GM20000 (cell line): ENCODE measurements around the gene SPATS2.
"Not testable (repeated sequence)": the region's sequence is repeated elsewhere in the genome, so short reads cannot be mapped to it uniquely, and the experiment has no call there.

Experiments
- DNase-seq: peaks from one replicate; pipeline ENCODE4 v3.0.0; 2012; ENCODE audit warnings: low spot score
- TF ChIP-seq, protein P1 (sequence below): IDR thresholded peaks from 2 replicates; pipeline ENCODE4 v1.5.1; 2012; ENCODE audit warnings: mild to moderate bottlenecking, control low read depth; ENCODE audit errors: extremely low read depth, missing control alignments

The SPATS2 gene

DNA sequence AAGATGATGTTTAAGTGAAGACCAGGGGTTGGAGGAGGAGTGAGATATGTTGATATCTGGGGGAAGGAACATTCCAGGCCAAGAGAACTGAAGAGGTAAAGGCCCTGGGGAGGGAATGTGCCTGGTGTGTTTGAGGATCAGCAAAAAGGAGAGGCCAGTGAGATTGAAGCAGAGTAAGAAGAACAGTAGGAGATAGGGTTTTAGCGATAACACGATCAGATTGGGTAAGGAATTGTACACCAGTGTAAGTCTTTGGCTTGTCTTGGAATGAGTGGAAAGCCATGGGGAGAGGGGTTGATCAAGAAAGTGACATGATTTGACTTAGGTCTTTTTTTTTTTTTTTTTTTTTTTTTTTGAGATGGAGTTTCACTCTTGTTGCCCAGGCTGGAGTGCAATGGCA lies 39.4 kb upstream of the SPATS2 start:
- no peak for DNase-seq
- TF ChIP-seq, protein P1, sequence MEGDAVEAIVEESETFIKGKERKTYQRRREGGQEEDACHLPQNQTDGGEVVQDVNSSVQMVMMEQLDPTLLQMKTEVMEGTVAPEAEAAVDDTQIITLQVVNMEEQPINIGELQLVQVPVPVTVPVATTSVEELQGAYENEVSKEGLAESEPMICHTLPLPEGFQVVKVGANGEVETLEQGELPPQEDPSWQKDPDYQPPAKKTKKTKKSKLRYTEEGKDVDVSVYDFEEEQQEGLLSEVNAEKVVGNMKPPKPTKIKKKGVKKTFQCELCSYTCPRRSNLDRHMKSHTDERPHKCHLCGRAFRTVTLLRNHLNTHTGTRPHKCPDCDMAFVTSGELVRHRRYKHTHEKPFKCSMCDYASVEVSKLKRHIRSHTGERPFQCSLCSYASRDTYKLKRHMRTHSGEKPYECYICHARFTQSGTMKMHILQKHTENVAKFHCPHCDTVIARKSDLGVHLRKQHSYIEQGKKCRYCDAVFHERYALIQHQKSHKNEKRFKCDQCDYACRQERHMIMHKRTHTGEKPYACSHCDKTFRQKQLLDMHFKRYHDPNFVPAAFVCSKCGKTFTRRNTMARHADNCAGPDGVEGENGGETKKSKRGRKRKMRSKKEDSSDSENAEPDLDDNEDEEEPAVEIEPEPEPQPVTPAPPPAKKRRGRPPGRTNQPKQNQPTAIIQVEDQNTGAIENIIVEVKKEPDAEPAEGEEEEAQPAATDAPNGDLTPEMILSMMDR: no peak

DNA sequence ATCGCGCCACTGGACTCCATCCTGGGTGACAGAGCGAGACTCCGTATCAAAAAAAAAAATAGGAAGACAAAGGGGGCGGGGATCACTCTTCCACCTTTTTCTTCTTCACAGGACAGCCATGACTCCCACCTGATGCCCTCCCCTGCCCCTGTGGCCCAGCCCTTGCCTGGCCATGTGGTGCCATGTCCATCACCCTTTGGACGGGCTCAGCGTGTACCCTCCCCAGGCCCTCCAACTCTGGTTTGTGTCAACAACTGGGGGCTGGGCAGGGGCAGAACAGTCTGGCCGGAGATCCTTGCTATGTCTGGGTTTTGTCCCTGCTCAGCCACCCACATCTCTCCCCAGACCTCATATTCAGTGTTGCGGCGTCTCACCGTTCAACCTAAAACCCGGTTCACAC lies 38.4 kb upstream of the SPATS2 start:
- DNase-seq: no peak
- TF ChIP-seq, protein P1: no peak

DNA sequence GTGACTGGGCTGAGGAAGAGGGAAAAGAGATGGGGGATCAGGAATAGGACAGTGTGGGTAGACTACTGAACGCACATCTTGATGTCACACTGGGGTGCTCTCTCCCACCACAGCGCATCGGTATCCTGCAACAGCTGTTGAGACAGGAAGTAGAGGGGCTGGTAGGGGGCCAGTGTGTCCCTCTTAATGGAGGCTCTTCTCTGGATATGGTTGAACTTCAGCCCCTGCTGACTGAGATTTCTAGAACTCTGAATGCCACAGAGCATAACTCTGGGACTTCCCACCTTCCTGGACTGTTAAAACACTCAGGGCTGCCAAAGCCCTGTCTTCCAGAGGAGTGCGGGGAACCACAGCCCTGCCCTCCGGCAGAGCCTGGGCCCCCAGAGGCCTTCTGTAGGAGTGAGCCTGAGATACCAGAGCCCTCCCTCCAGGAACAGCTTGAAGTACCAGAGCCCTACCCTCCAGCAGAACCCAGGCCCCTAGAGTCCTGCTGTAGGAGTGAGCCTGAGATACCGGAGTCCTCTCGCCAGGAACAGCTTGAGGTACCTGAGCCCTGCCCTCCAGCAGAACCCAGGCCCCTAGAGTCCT lies 37.1 kb upstream of the SPATS2 start:
- DNase-seq: no peak
- TF ChIP-seq, protein P1: no peak

DNA sequence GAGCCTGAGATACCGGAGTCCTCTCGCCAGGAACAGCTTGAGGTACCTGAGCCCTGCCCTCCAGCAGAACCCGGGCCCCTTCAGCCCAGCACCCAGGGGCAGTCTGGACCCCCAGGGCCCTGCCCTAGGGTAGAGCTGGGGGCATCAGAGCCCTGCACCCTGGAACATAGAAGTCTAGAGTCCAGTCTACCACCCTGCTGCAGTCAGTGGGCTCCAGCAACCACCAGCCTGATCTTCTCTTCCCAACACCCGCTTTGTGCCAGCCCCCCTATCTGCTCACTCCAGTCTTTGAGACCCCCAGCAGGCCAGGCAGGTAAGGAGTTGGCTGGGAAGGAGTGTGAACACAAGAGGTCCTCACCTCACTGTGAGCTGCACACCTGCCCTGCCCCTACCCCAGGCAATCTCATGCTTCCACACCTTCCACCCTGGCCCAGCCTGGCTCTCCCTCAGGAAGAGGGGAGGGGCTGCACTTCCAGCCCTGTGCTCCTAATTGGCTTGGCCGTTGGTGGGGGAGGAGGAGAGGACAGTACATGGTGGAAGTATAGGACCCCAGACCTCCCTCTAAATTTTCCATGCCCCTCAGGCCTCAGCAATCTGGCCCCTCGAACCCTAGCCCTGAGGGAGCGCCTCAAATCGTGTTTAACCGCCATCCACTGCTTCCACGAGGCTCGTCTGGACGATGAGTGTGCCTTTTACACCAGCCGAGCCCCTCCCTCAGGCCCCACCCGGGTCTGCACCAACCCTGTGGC lies 36.5 kb upstream of the SPATS2 start:
- TF ChIP-seq, protein P1: no peak
- no peak for DNase-seq

DNA sequence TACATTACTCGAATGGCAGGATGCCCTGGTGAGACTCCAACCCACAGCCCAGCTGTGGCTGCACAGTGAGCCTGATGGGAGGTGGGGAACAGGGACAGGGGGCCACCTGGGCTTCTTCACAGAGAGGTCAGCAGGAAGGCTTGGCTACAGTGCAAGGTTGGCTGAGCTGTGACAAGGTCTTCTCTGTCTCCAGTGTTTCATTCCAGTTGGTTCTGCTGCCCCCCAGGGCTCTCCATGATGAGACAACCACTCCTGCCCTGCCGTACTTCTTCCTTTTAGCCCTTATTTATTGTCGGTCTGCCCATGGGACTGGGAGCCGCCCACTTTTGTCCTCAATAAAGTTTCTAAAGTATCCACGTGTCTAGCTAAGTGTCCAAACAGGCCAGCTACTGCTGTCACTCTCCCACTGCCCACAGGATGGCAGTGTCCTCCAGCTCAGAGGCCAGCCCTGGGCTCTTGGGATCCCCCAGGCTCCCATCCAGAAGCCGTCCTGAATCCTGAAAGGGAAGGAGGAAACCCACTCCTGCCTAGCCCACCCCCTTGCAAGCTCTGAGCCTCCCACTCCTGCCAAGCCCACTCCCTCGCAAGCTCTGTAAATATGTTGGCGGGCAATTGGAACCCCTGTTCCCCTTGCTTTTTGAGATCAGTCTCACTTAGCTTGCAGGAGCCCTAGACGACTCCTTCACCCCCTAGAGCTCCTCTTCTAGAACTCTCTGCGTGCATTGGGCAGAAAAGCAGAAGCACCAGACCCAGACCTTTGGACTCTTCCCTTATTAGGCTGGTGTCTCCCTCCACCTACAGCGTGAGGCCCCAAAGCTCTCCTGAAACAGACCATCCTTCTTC lies 35.7 kb upstream of the SPATS2 start:
- TF ChIP-seq, protein P1: peak; percentile 34
- peak; percentile 59 for DNase-seq

DNA sequence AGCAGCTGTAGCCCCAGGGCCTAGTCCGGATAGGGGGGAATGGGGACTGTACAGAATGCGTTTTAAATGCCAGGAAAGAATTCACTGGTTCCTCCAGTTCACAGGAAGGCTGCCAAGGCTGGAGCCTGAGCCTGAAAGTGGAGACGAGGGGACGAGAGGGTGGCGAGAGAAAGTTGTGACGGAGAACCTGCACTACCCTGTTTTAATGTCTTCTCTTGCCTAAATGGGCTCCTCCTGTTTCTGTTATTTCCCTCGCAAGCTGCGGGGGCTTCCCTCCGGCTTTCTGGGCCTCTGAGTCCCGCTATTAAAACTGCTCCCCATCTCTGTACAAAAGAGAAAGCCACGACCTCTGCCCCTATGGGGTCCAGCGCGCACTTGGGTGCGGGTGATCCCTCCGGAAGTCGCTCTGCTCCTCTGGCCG lies 34.8 kb upstream of the SPATS2 start:
- DNase-seq: no peak
- TF ChIP-seq, protein P1: no peak

DNA sequence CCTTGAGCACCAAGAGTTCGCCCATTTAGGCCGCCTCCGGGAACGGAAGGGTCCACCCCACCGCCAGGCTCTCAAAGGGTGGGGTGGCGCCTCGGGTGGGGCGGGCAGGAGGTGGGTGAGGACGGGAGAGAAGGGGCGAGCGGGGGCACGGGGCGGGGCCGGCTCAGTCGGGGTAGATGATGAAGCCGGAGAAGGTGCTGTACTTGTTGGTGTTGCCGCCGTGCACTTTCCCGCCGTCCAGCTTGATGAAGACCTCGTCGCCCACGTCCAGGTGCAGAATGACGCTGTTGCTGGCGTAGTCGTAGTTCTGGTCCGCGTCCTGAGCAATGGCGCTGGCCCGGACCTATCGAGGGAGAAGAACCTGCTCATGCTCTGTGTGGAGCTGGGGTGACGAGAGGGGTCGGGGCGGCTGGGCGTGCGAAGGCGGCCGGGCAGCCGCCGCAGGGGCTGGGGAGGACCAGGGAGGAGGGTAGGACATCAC lies 34.3 kb upstream of the SPATS2 start:
- TF ChIP-seq, protein P1: no peak
- peak; percentile 26 for DNase-seq

DNA sequence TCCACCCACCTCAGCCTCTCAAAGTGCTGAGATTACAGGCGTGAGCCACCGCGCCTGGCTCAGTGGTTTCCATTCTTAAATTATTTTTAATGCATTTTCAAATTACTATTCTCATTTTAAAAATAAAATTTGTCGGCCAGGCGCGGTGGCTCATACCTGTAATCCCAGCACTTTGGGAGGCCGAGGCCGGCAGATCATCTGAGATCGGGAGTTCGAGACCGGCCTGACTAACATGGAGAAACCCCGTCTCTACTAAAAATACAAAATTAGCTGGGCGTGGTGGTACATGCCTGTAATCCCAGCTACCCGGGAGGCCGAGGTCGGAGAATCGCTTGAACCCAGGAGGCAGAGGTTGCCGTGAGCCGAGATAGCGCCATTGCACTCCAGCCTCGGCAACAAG lies 33.5 kb upstream of the SPATS2 start:
- not testable (repeated sequence) for DNase-seq
